Measurements from ENCODE around the gene SSBP2.

GRCh38 chr5:81426359-81427030, 324.4 kb downstream of the SSBP2 start:
- TF ChIP-seq EZH2 (IDR thresholded peaks at IDR 0.05; ENCODE audit: low read length, missing control alignments) = no peak
- TF ChIP-seq, protein P1, sequence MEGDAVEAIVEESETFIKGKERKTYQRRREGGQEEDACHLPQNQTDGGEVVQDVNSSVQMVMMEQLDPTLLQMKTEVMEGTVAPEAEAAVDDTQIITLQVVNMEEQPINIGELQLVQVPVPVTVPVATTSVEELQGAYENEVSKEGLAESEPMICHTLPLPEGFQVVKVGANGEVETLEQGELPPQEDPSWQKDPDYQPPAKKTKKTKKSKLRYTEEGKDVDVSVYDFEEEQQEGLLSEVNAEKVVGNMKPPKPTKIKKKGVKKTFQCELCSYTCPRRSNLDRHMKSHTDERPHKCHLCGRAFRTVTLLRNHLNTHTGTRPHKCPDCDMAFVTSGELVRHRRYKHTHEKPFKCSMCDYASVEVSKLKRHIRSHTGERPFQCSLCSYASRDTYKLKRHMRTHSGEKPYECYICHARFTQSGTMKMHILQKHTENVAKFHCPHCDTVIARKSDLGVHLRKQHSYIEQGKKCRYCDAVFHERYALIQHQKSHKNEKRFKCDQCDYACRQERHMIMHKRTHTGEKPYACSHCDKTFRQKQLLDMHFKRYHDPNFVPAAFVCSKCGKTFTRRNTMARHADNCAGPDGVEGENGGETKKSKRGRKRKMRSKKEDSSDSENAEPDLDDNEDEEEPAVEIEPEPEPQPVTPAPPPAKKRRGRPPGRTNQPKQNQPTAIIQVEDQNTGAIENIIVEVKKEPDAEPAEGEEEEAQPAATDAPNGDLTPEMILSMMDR (conservative IDR thresholded peaks at IDR 0.05 in 1 of 2, IDR thresholded peaks at IDR 0.05 in 1 of 2; ENCODE audit: low read depth in 1 of 2, low read length in 2 of 2) = no peak
